Endometrial microvascular endothelial cells (primary cell): ENCODE measurements around the gene GALNT18. TPM values are rescaled to one million over a fixed set of nuclear protein-coding genes. Genes with fewer than 3 reads are reported as not detected.

Experiments
- in situ Hi-C: cut with HindIII; loops from 2 replicates; pipeline ENCODE4 v1.10.0; 2017; ENCODE audit warnings: low sequenced_read_pairs, low pct_unique_long_range_greater_than_20kb; ENCODE audit errors: inconsistent ontology term
- total RNA-seq: library from RNA; depleted of rRNA; stranded (reverse); fragments of >200 nt; gene quantifications from one replicate; pipeline ENCODE4 v1.2.3, GENCODE V29; 2015; ENCODE audit errors: inconsistent ontology term

Gene GALNT18
- total RNA-seq, 1 donor from 2014 or later: 39.8 TPM

DNA sequence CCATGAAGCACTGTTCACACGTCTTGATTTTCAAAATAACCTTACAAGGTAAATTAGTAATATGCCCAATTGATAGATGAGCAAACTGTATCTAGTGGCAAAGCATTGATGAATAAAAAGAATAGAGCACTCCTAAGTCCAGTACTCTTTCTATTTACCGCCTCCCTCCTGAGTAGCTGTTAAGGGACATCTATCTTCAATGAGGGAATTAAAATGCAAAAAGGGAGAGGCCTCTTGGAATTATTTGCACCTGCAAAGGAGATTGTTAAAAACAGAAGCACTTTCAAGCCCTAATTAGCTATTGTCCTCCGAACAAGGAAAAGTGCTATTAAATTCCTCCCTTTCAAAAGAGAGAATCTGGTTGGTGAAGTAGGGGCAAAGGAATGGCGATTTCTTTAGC lies 6.8 kb upstream of the GALNT18 start:
- in situ Hi-C loops: no loop called here

DNA sequence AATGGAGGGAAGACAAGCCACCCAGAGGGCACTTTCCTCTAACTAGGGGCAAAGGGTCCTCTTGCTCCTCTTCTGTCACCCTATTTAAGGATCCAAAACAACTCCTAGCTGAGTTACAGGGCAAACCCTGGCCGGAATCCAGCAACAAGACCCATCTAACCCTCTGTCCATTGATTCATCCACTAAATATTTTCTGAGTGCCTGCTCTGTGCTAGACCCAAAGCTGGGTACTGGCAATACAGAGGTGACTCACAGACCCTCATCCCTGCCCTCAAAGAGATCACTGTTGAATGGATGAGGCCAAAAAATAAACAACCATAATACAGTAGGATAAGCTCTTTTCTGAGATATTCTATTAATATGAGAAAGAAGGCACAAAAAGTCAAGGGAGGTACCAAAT lies 4.3 kb upstream of the GALNT18 start:
- in situ Hi-C loops: no loop called here

DNA sequence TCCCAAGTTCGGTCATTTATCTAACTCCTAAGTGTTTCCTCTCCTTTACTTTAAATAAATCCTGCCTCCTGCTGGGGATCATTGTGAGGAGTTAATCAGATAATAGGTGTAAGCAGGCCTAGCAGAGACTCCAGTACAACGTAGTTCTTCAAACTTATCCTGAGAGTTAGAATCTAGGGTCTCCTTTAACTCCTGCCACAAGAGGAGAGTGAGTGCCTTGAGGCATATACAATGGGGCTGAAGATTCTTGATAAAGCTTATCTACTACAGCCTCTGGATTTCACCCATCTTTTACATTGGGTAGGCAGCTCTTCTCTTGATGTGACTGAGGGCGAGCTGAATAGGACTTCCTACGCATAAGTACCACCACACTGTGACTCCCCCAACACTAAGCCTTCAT lies 3.1 kb upstream of the GALNT18 start:
- in situ Hi-C loops: no loop called here

DNA sequence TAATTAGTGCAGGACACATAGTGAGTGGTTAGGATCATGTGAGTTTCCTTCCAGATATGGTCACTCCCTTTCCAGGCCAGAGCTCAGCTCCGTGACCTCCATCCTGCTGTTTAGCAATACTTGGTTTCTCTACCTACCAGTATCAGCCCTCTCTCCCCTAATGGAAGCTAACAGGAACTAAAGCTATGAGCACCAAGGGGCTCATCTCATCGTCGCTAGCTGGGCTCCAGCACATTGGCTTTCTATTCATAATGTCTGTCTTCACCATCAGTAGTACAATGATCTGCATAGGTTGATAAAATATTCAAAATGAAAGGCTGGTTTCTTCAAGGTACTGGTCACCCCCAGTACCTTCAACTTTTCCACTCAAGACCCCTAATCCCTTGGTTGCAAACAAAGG lies 2.4 kb upstream of the GALNT18 start:
- in situ Hi-C loops: no loop called here

DNA sequence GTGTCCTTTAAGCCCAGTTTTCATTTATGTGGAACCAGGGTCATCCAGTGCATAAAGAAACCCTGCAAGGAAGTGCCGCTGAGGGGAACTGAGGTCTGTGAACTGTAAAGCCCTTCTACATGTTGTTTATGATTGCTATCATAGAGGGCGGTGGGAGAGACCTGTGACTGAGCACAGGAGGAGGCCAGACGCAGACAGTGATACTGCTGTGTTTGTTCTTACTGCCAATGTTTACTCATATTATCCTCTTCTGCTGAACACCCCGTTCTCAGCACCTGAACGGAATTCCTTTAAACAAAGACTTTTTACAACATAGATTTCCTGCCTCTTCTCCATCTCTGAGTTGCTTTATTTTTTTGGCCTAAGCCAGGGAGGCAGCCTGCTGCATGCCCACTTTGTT lies 967 bp upstream of the GALNT18 start:
- in situ Hi-C loops: no loop called here

DNA sequence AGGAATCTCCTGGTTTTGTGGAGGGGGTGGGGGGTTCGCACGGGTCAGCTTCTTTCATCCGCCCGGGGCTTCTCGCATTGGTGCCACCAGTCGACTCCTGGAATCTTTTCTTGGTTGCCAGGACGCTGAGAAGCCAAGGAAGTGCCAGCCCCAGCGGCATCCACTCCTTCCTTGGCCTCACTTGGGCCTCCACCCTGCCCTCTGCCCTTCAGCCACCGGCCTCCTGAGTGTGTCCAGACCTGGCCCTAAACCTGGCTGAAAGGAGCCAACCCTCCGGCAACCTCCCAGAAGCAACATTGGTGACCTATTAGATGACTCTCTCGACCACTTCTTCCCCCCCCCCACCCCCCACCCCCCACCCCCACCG lies 518 bp upstream of the GALNT18 start:
- in situ Hi-C loops: no loop called here

DNA sequence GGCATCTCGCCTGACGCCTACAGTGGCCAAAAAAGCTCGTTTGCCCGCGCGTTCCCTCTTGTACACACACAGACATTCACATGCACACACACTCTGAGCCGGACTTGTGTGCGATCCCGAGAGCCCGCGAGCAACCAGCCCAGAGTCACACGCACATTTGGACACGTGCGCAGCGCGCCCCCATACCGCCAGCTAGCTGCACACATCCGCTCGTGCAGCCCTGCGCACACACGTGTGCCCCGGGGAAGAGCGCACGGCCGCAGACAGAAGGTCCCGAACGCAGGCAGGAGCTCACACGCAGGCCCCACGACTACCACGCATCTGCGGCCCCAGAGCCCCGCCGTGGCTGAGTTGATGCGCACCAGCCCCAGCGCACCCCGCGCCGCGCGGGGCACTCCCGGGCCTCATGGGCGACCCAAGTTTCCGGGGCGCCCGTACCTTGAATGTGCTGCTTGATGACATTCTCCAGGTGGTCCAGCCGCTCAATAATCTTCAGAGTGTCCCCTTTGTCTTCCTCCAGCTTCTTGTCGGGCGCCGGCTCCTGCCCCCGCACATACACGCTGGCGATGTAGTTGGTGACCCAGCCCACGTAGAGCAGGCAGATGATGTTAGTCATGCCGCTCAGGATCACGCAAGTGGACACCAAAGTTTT lies 758 bp downstream of the GALNT18 start:
- in situ Hi-C loops: no loop called here

DNA sequence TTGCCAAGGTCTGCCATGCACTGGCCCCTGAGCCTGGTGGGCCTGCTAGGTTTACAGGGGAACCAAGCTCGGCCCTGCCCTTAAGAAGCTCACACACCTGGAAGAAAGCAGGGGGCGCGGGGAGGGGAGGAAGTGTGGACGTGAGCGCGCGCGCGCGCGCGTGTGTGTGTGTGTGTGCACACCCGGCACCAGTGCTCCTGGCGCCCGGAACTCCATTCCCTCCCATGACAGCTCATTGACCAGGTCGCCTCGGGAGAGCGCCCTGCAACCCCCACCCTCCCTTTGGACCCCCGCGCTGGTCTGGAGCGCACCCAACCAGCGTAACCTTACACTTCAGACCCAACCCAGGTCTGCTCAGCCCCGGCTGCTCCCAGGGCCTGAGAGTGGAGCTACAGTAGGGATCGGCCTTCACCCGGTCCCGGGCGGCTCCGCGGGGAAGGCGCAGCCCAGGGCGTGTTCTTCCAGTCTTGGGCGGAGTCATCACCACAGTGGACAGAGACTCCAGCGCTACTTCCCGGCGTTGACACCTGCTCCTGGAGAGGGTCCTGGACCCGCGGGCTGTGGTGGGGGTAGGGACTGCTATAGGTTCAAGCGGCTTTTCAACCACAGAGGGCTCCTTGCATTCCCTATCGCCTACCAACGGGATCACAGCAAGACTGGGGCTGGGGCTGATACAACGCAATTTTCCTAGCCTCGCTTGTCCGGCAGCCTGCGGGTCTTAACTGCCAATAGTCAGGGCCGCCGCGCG lies 1.5 kb downstream of the GALNT18 start:
- in situ Hi-C loops: no loop called here

DNA sequence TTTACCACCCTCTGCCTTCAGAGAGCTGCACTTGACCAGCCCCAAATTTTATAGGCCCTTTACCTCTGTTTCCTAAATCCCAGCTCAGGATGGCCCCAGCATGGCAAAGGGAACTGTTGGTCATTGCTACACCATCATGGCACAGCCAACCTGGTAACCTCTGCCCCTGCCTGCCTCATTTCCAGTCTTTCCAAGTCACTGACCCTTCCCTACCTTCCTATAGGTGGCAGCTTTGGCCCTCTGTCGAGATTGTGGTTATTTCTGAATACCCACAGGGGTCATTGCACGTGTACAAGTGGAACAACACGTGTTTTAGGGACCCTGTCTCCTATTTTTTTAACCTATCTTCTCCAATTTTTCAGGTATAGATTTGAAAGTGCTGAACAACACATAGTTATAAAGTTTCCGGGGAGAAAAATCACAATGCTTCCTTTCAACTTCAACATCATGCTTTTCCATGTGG lies 2.8 kb downstream of the GALNT18 start:
- in situ Hi-C loops: no loop called here

DNA sequence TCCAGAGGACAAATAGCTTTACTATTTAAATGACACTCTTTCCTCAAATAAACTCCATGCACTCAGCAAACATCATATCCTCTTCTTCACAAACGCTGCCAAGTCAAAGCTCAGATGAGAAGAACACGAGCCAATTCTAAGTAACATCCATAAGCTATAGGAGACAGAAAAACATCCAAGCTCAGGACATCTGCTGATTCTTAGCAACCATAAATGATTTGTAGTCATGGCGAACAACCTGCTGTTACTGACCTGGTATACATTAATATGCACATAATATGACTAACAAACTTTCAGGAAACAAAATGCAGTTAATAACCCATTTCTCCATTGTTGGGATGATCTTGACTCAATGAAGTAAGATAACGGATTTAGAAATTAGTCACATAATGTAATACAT lies 6.7 kb downstream of the GALNT18 start:
- in situ Hi-C loops: no loop called here

DNA sequence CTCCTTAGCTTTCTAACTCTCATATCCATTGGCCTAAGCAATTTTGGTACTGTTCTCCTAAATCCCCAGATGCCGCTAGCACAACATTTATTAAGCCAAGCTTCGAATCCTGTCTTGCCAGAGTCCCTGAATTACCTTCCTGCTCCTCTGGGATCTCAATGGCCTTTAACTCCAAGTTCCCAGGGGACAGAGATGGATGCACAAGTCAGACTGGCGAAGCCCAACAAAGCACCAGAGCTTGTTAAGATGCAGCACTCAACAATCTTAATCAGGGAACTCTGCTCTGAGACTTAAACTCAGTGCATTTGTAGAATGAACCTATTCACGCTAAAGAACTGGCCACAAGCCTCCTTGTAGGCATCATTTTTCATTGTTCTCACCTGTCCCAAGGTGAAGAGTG lies 9.4 kb downstream of the GALNT18 start:
- in situ Hi-C loops: no loop called here

DNA sequence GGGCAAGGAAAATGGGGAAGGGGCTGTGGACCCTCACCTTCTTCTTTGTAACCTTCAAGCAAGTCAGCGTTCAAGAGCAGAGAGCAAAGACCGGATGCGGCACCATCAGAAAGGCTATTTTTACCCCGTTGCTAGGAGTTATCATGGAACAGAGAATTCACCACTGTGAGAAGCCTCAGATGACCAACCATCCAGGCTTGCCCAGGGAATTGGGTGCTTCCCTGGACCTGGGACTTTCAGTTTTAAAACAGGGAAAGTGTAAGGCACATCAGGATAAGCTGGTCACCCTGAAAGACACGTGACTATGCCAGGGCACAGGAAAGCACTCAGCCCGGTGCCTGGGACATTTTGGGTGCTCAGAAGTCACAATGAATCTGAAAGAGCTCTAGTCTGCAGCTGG lies 10.4 kb downstream of the GALNT18 start:
- in situ Hi-C loops: no loop called here

DNA sequence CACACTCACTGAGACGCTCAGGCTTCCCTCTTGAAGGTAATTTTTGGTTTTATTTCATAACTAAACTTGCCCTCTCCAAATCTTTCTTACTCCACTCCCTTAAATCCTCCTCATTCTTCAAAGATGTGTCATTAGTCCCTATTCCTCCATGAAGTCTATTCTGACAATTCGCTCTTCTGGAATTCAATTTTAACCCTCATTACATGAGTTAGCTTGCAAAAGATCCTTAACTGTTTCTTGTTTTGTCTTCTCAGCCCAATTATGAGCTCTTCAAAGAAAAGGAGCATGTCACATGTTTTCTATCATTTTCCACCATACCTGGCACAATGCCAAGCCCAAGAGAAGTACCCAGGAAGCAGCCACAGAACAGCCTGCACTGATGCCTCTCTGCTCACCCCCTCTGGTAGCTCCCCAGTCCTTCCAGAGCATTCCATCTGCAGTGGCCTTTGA lies 13.0 kb downstream of the GALNT18 start:
- in situ Hi-C loops: no loop called here

DNA sequence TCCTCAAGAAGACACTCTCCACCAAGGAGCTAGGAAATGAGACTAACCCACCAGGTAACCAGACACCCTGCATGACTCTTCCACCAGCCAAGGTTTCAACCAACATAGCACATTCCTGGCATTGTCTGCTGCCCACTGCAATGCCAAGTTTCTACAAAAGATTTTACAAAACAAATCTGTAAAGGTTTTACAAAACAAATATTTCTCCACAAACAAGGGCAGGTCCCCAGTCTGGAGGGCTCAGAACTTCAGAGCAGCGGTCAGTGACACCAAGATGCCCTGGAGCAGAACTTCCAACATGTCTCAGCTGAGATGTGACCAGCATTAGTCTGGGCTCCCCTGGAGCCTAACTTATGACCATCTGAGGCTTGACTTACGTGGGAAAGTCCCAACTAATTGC lies 14.0 kb downstream of the GALNT18 start:
- in situ Hi-C loops: no loop called here

DNA sequence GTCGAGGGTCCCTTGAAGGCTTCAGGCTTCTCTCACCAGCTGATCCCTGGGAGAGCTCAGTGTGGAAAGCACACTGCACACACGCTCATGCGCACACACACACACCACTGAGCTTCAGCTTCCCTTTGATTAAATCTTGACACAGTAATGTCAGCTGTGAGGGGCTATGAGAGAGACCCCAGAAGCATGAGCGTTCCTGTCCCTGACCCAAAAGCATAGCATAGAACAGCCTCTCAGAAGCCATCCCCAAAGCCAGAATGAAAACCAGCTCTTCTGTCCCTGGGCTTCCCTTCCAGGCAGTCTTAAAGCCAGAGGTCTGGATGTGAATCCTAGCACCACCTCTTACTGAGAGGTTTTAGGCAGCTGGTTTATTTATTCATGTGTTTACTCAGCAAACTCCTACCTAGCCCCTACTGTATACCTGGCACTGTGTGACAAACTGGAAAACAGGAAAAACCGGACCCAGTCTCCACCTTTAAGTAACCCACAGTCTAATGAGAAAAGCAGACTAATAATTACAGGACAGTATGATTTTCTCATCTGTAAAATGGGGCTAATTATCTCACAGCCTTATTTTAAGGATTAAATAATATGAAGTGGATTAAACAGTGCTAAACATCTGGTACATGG lies 15.9 kb downstream of the GALNT18 start:
- in situ Hi-C loops: no loop called here

DNA sequence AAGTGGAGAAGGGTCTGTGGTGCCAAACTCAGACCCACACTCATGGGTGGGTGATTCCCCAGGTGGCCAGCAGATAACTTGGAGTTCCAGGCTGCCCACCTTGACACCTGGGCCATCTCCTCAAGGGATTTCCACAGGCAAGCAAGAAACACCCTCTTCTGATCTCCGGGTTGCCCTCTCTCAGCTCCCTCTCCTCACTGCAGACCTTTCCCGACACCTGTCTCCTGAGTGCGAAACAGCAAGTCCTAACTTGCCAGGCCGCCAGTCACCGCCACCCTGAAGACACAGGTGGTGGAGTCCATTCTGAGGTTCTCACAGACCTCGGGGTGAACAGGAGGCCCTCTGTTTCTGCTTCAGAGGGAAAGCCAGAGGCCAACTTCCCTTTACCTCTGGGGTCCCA lies 16.6 kb downstream of the GALNT18 start:
- in situ Hi-C loops: no loop called here

DNA sequence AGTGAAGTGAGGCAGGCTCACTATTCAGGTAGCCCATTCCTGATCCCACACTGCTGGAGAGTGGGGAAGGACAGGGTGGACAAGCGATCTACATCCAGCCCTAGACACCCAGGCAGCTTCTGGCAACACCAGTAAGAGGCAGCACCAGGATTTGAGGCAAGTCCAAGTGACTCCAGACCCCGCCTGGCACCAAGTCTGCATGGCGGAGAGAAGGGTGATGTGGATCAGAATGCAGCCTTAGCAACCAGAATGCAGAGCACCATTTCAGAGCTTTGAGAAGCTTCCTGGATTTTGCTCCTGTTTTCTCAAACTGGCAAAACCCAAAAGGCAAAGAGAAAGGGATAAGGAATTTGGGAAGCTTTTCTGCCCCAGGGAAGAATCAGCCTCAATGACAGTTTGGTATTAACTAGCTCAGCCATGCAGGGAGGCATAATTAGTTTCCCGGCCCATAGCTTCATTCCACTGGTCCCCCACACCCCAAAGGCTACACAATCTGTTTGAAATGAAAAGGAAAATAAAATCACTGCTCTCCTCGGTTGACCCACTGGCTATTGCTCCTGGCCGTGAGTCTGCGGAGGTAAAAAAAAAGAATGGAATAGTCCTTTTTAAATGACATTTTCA lies 17.3 kb downstream of the GALNT18 start:
- in situ Hi-C loops: no loop called here

DNA sequence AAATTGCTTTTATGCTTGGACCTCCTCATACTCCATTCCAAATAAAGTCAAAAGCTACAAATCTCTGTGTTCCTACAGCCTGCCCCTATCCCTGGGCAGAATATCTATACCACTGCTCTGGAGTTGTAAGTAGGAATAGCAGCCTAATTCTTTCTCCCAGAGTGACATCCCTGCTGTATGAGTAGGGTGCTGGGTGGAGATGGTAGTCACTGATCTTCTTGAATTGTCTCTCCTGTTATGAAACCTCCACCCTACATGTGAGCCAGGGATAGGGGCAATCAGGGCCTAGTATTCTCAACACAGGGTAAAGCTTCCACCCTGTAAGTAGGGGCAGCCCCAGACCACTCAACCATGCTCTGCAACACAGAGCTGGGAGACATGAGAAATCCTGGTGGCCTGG lies 19.8 kb downstream of the GALNT18 start:
- in situ Hi-C loops: no loop called here

DNA sequence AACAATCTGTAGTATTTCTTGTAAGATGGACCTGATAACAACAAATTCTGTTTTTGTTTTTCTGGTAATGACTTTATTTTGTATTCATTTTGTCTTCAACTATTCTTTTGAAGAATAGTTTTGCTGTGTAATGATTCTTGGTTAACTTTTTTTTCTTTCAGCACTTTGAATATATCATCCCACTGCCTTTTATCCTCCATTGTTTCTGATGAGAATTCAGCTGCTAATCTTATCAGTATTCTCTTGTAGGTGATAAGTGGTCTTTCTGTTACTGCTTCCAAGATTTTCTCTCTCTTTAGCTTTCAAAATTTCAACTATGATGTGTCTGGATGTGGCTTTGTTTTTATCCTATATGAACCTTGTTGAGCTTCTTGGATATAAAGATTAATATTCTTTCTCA lies 21.5 kb downstream of the GALNT18 start:
- in situ Hi-C loops: no loop called here

DNA sequence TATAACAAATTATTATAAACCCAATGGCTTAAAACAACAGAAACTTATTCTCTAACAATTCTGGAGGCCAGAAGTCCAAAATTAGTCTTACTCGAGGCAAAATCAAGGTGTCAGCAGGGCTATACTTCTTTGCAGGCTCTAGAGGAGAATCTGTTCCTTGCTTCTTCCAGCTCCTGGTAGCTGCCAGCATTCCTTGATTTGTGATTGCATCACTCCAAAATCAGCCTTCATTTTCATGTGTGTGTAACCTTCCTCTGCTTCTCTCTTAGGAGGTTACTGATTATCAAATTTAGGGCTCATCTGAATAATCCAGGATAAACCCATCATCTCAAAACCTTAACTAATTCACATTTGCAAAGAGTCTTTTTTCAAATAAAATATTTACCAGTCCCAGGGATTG lies 23.6 kb downstream of the GALNT18 start:
- in situ Hi-C loops: no loop called here
